Activated naive CD4-positive, alpha-beta T cell treated with anti-CD3 and anti-CD28 coated beads for 36 hours (primary cell): ENCODE results near the gene USP32. TPM values are rescaled to one million over a fixed set of nuclear protein-coding genes. Genes with fewer than 3 reads are reported as not detected.

Experiments used
- CTCF ChIA-PET: fragments of 350-600 bp; sonication (Branson Sonifier 250); formaldehyde crosslinking; loops from one replicate; lab custom pipeline; 2021; ENCODE audit warnings: antibody characterized with exemption; lab: Charles Lee
- DNase-seq: peaks from one replicate; pipeline ENCODE4 v3.0.0-alpha.2; 2020
- H3K27ac Mint-ChIP-seq: one replicate; pipeline ENCODE4 v1.8.0; 2021; ENCODE audit warnings: mild to moderate bottlenecking, mixed read lengths
- H3K27me3 Mint-ChIP-seq: one replicate; pipeline ENCODE4 v1.8.0; 2021; ENCODE audit warnings: low read depth, mixed read lengths
- H3K36me3 Mint-ChIP-seq: one replicate; pipeline ENCODE4 v1.8.0; 2021; ENCODE audit warnings: low read depth, mixed read lengths
- H3K4me1 Mint-ChIP-seq: one replicate; pipeline ENCODE4 v1.8.0; 2021; ENCODE audit warnings: low read depth, mixed read lengths
- H3K4me3 Mint-ChIP-seq: one replicate; pipeline ENCODE4 v1.8.0; 2021; ENCODE audit warnings: mild to moderate bottlenecking, moderate library complexity, mixed read lengths
- H3K9me3 Mint-ChIP-seq: one replicate; pipeline ENCODE4 v1.8.0; 2021; ENCODE audit warnings: mixed read lengths
- intact Hi-C: fragments of 100-400 bp; cut with micrococcal nuclease; formaldehyde crosslinking; loops from one replicate; pipeline ENCODE4 v1.15.1; 2023
- total RNA-seq, 2 experiments: library from RNA; stranded (reverse); gene quantifications; one replicate each; pipeline ENCODE4 v1.2.3, GENCODE V29; 2021

Gene USP32
- total RNA-seq, 2 experiments from 2014 or later = 27.6 to 28.9 TPM

- Mint-ChIP-seq H3K4me1 (peaks cover 24% of the 10 kb centered on the region), H3K4me3 (no peak overlapping the region), H3K27ac (no peak overlapping the region), H3K27me3 (no peaks in the 10 kb centered on the region), H3K36me3 (peaks cover 7% of the 10 kb centered on the region), H3K9me3 (no peaks in the 10 kb centered on the region)
- no peak for DNase-seq
- CTCF ChIA-PET = no interaction called here
- intact Hi-C loops = no loop called here
Measured at GRCh38 chr17:60301649-60302048, 90.3 kb downstream of the USP32 start.

GRCh38 chr17:60300949-60301348 is 91.0 kb downstream of the USP32 start:
- Mint-ChIP-seq H3K4me1 (peaks cover 24% of the 10 kb centered on the region), H3K27me3 (no peaks in the 10 kb centered on the region), H3K36me3 (peaks cover 7% of the 10 kb centered on the region), H3K27ac (no peak overlapping the region), H3K4me3 (no peak overlapping the region), H3K9me3 (no peaks in the 10 kb centered on the region)
- CTCF ChIA-PET = no interaction called here
- intact Hi-C loops = no loop called here
- DNase-seq = no peak

- H3K9me3 Mint-ChIP-seq = no peaks in the 10 kb centered on the region
- H3K27me3 Mint-ChIP-seq = no peaks in the 10 kb centered on the region
- H3K4me3 Mint-ChIP-seq = no peak overlapping the region
- peaks cover 16% of the 10 kb centered on the region for H3K4me1 Mint-ChIP-seq
- no peak overlapping the region for H3K27ac Mint-ChIP-seq
- peaks cover 7% of the 10 kb centered on the region for H3K36me3 Mint-ChIP-seq
- CTCF ChIA-PET = no interaction called here
- DNase-seq = no peak
- intact Hi-C loops = no loop called here
Measured at GRCh38 chr17:60300011-60300410, 91.9 kb downstream of the USP32 start.

- no peaks in the 10 kb centered on the region for H3K9me3 Mint-ChIP-seq
- peaks cover 4% of the 10 kb centered on the region for H3K36me3 Mint-ChIP-seq
- no peaks in the 10 kb centered on the region for H3K4me1 Mint-ChIP-seq
- H3K4me3 Mint-ChIP-seq = no peak overlapping the region
- intact Hi-C loops = no loop called here
- no peaks in the 10 kb centered on the region for H3K27me3 Mint-ChIP-seq
- no peak overlapping the region for H3K27ac Mint-ChIP-seq
- DNase-seq = no peak
- CTCF ChIA-PET = no interaction called here
Measured at GRCh38 chr17:60297760-60298401, 94.1 kb downstream of the USP32 start.

- Mint-ChIP-seq H3K27ac (no peak overlapping the region), H3K4me1 (no peaks in the 10 kb centered on the region), H3K4me3 (no peak overlapping the region), H3K36me3 (no peaks in the 10 kb centered on the region), H3K27me3 (no peaks in the 10 kb centered on the region), H3K9me3 (no peaks in the 10 kb centered on the region)
- DNase-seq = no peak
- CTCF ChIA-PET = no interaction called here
- intact Hi-C loops = no loop called here
Measured at GRCh38 chr17:60296177-60296576, 95.8 kb downstream of the USP32 start.

GRCh38 chr17:60293580-60294335 is 98.2 kb downstream of the USP32 start:
- intact Hi-C loops = no loop called here
- H3K4me1 Mint-ChIP-seq = no peaks in the 10 kb centered on the region
- DNase-seq = no peak
- no peak overlapping the region for H3K4me3 Mint-ChIP-seq
- H3K27me3 Mint-ChIP-seq = no peaks in the 10 kb centered on the region
- CTCF ChIA-PET = no interaction called here
- H3K27ac Mint-ChIP-seq = no peak overlapping the region
- H3K36me3 Mint-ChIP-seq = peaks cover 3% of the 10 kb centered on the region
- no peaks in the 10 kb centered on the region for H3K9me3 Mint-ChIP-seq

GRCh38 chr17:60292697-60293096 is 99.2 kb downstream of the USP32 start:
- H3K27me3 Mint-ChIP-seq = no peaks in the 10 kb centered on the region
- H3K36me3 Mint-ChIP-seq = peaks cover 5% of the 10 kb centered on the region
- CTCF ChIA-PET = no interaction called here
- H3K4me3 Mint-ChIP-seq = no peak overlapping the region
- H3K4me1 Mint-ChIP-seq = no peaks in the 10 kb centered on the region
- intact Hi-C loops = no loop called here
- H3K27ac Mint-ChIP-seq = no peak overlapping the region
- no peaks in the 10 kb centered on the region for H3K9me3 Mint-ChIP-seq
- no peak for DNase-seq

- intact Hi-C loops = no loop called here
- H3K27me3 Mint-ChIP-seq = no peaks in the 10 kb centered on the region
- no peak for DNase-seq
- no peak overlapping the region for H3K27ac Mint-ChIP-seq
- no peak overlapping the region for H3K4me3 Mint-ChIP-seq
- CTCF ChIA-PET = interaction anchor here (0.6 to 0.7 kb wide), 2 partner anchors 27 to 33 kb away, joined by 3 to 5 read pairs; no protein-coding TSS in a partner anchor
- peaks cover 11% of the 10 kb centered on the region for H3K36me3 Mint-ChIP-seq
- H3K9me3 Mint-ChIP-seq = no peaks in the 10 kb centered on the region
- no peaks in the 10 kb centered on the region for H3K4me1 Mint-ChIP-seq
Measured at GRCh38 chr17:60284709-60285108, 107.2 kb downstream of the USP32 start.

GRCh38 chr17:60283816-60284215 is 108.1 kb downstream of the USP32 start:
- Mint-ChIP-seq H3K27ac (no peak overlapping the region), H3K27me3 (no peaks in the 10 kb centered on the region), H3K4me3 (no peak overlapping the region), H3K4me1 (no peaks in the 10 kb centered on the region), H3K9me3 (no peaks in the 10 kb centered on the region), H3K36me3 (peaks cover 11% of the 10 kb centered on the region)
- CTCF ChIA-PET = interaction anchor here (0.7 kb wide), 1 partner anchor 26 kb away, joined by 5 read pairs; no protein-coding TSS in a partner anchor
- intact Hi-C loops = no loop called here
- DNase-seq = no peak

- Mint-ChIP-seq H3K27me3 (no peaks in the 10 kb centered on the region), H3K4me1 (peaks cover 6% of the 10 kb centered on the region), H3K36me3 (peaks cover 6% of the 10 kb centered on the region), H3K4me3 (no peak overlapping the region), H3K27ac (no peak overlapping the region), H3K9me3 (no peaks in the 10 kb centered on the region)
- CTCF ChIA-PET = no interaction called here
- intact Hi-C loops = no loop called here
- DNase-seq = no peak
Measured at GRCh38 chr17:60280673-60281072, 111.3 kb downstream of the USP32 start.

- Mint-ChIP-seq H3K9me3 (no peaks in the 10 kb centered on the region), H3K27me3 (no peaks in the 10 kb centered on the region), H3K36me3 (peaks cover 1% of the 10 kb centered on the region), H3K4me3 (no peak overlapping the region), H3K27ac (peak overlapping the region; percentile 5), H3K4me1 (peaks cover 6% of the 10 kb centered on the region)
- CTCF ChIA-PET = no interaction called here
- DNase-seq = no peak
- intact Hi-C loops = no loop called here
Measured at GRCh38 chr17:60278237-60278636, 113.7 kb downstream of the USP32 start.

GRCh38 chr17:60277258-60277657 is 114.7 kb downstream of the USP32 start:
- CTCF ChIA-PET = interaction anchor here (0.6 to 0.7 kb wide), 2 partner anchors 106 to 109 kb away, joined by 3 to 4 read pairs; no protein-coding TSS in a partner anchor
- no peak overlapping the region for H3K4me3 Mint-ChIP-seq
- intact Hi-C loops = no loop called here

GRCh38 chr17:60269417-60269816 is 122.5 kb downstream of the USP32 start:
- CTCF ChIA-PET = interaction anchor here (0.7 kb wide), 1 partner anchor 226 kb away, joined by 3 read pairs; no protein-coding TSS in a partner anchor
- Mint-ChIP-seq H3K9me3 (no peaks in the 10 kb centered on the region), H3K4me1 (no peaks in the 10 kb centered on the region), H3K27ac (no peak overlapping the region), H3K27me3 (no peaks in the 10 kb centered on the region), H3K36me3 (peaks cover 4% of the 10 kb centered on the region), H3K4me3 (no peak overlapping the region)
- no peak for DNase-seq
- intact Hi-C loops = no loop called here

More at GRCh38 chr17:60277258-60277657, 114.7 kb downstream of the USP32 start:
- peaks cover 1% of the 10 kb centered on the region for H3K36me3 Mint-ChIP-seq
- H3K9me3 Mint-ChIP-seq = no peaks in the 10 kb centered on the region
- no peak for DNase-seq
- H3K4me1 Mint-ChIP-seq = peaks cover 6% of the 10 kb centered on the region
- H3K27ac Mint-ChIP-seq = no peak overlapping the region
- H3K27me3 Mint-ChIP-seq = no peaks in the 10 kb centered on the region
